AG04449 (cell line): Measurements from ENCODE around the gene CR1L.
"Not testable (repeated sequence)": the region's sequence is repeated elsewhere in the genome, so short reads cannot be mapped to it uniquely, and the experiment has no call there.

ENCODE experiments used
- CTCF ChIA-PET: fragments of 350-600 bp; formaldehyde crosslinking; extraction: SDS; loops from one replicate; lab custom pipeline; 2021; ENCODE audit warnings: antibody characterized with exemption; lab: Yijun Ruan, JAX
- POLR2A ChIA-PET: fragments of 400-600, 350-600 bp; formaldehyde crosslinking; extraction: SDS; loops from one replicate; lab custom pipeline; 2020; ENCODE audit warnings: antibody characterized with exemption, inconsistent platforms; lab: Yijun Ruan, JAX
- DNase-seq: peaks from one replicate; pipeline ENCODE4 v3.0.0-alpha.2; 2010; ENCODE audit warnings: low read depth, low spot score
- H3K4me3 ChIP-seq: 2 replicates; pipeline ENCODE4 v1.5.1; 2011; ENCODE audit warnings: low read depth, mild to moderate bottlenecking, control low read depth, low read length
- TF ChIP-seq, protein P1 (sequence below): IDR thresholded peaks from one replicate; pipeline ENCODE4 v1.5.1; 2011; ENCODE audit warnings: mild to moderate bottlenecking, moderate library complexity, low read length, control low read depth, inconsistent platforms; ENCODE audit not compliant: insufficient read depth; ENCODE audit errors: missing control alignments

The CR1L gene

DNA sequence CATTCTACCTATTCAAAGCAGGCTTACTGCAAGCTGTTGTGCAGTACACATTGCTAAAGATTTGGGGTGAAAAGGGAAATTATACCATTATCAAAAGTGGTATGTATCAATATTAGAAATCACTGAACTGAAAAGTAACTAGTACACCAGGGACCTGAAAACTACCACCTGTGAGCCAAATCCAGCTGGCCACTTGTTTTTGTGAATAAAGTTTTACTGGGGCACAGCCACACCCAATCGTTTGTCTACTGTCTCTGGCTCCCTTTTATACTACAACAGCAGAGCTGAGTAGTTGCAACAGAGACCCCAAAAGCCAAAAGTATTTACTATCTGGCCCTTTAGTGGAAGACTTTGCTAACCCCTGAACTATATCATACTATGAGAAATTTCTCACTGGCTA lies 13.8 kb upstream of the CR1L start:
- H3K4me3 ChIP-seq: no peak overlapping the region
- CTCF ChIA-PET: no interaction called here
- POLR2A ChIA-PET: no interaction called here
- DNase-seq: no peak
- TF ChIP-seq, protein P1, sequence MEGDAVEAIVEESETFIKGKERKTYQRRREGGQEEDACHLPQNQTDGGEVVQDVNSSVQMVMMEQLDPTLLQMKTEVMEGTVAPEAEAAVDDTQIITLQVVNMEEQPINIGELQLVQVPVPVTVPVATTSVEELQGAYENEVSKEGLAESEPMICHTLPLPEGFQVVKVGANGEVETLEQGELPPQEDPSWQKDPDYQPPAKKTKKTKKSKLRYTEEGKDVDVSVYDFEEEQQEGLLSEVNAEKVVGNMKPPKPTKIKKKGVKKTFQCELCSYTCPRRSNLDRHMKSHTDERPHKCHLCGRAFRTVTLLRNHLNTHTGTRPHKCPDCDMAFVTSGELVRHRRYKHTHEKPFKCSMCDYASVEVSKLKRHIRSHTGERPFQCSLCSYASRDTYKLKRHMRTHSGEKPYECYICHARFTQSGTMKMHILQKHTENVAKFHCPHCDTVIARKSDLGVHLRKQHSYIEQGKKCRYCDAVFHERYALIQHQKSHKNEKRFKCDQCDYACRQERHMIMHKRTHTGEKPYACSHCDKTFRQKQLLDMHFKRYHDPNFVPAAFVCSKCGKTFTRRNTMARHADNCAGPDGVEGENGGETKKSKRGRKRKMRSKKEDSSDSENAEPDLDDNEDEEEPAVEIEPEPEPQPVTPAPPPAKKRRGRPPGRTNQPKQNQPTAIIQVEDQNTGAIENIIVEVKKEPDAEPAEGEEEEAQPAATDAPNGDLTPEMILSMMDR: no peak

DNA sequence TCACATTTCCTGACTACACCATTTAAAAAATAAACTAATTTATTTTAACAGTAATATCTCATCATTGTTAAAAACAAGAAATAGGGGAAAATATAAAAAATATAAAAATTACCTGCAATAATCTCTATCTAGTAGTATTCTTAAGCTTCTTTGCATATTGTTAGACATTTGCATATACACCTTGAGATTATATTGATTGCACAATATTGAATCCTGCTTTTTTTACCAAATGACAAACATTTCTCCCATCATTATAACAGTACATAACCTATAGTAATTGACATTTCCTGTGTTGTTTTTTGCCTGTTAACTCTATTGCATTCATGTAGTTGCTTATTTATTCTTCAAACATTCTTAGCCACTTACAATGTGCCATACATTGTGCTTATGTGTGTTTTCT lies 11.7 kb upstream of the CR1L start:
- ChIA-PET CTCF (interaction anchor here (1.2 kb wide), 1 partner anchor 55 kb away, joined by 3 read pairs; no protein-coding TSS in a partner anchor), POLR2A (no interaction called here)
- TF ChIP-seq, protein P1: no peak
- no peak for DNase-seq
- no peak overlapping the region for H3K4me3 ChIP-seq

GRCh38 chr1:207633699-207634289 lies 11.1 kb upstream of the CR1L start:
- DNase-seq, H3K4me3 ChIP-seq, POLR2A ChIA-PET, CTCF ChIA-PET: not testable (repeated sequence)

DNA sequence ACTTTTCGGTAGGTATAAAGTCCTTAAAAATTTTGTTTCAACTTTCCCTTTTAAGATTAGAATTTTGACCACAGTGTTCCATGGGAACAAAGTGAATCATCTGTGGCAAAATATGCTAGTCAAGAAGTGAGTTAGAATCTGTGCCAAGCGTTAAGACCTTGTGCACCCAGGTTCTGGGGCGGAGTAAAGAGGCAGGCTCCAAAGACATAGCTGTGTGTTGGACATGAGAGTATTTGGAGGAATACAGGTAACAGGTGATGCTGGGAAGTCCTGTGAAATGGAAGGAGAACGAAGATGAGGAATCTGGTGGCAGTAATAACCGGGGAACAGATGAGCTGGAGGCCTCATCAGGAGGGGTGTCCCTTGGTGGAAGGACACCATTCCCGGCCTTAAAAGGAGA lies 10.6 kb upstream of the CR1L start:
- CTCF ChIA-PET, POLR2A ChIA-PET, H3K4me3 ChIP-seq, DNase-seq: not testable (repeated sequence)

DNA sequence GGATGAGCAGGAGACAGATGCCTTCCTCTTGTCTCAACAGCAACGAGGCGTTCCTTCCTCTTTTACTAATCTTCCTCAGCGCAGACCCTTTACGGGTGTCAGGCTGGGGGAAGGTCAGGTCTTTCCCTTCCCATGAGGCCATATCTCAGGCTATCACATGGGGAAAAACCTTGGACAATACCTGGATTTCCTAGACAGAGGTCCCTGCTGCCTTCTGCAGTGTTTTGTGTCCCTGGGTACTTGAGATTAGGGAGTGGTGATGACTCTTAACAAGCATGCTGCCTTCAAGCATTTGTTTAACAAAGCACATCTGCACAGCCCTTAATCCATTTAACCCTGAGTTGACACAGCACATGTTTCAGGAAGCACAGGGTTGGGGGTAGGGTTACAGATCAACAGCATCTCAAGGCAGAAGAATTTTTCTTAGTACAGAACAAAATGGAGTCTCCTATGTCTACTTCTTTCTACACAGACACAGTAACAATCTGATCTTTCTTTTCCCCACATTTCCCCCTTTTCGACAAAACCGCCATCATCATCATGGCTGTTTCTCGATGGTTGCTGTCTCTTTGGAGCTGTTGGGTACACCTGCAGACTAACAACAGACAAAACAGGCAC lies 9.3 kb upstream of the CR1L start:
- CTCF ChIA-PET, DNase-seq, H3K4me3 ChIP-seq, POLR2A ChIA-PET: not testable (repeated sequence)

- CTCF ChIA-PET, DNase-seq, POLR2A ChIA-PET, H3K4me3 ChIP-seq: not testable (repeated sequence)
These were observed 6.3 kb upstream of the CR1L start for GRCh38 chr1:207638487-207639145.

DNA sequence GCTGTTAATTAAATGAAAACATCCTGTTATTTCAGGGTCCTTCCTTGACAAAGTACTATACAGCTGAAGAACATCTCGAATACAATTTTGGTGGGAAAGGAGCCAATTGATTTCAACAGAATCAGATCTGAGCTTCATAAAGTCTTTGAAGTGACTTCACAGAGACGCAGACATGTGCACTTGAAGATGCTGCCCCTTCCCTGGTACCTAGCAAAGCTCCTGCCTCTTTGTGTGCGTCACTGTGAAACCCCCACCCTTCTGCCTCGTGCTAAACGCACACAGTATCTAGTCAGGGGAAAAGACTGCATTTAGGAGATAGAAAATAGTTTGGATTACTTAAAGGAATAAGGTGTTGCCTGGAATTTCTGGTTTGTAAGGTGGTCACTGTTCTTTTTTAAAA lies 5.6 kb upstream of the CR1L start:
- H3K4me3 ChIP-seq, DNase-seq, CTCF ChIA-PET: not testable (repeated sequence)
- POLR2A ChIA-PET: interaction anchor here (0.5 kb wide), 1 partner anchor 28 kb away, joined by 3 read pairs; no protein-coding TSS in a partner anchor

GRCh38 chr1:207644166-207644851 lies 624 bp upstream of the CR1L start:
- POLR2A ChIA-PET: no interaction called here
- DNase-seq: no peak
- peak overlapping the region; percentile 60 for H3K4me3 ChIP-seq
- CTCF ChIA-PET: no interaction called here
- TF ChIP-seq, protein P1: no peak
